Spleen (tissue), 7 donors: ENCODE results near the gene PI4K2A.

Source experiments
- POLR2AphosphoS5 ChIP-seq, 3 donors: sonication (generic); formaldehyde crosslinking; IDR thresholded peaks; one replicate each; pipeline ENCODE4 v1.5.1; 2017; ENCODE audit warnings: antibody characterized with exemption in 3 of 3
- TF ChIP-seq, protein P1 (sequence below), 11 experiments: fragments of 200-600 bp in 7 of 11; fragments of 450-650 bp in 4 of 11; sonication (generic) in 4 of 11; IDR thresholded peaks in 8 of 11; conservative IDR thresholded peaks in 3 of 11; 1 replicate in 7 of 11; 2 replicates in 4 of 11; pipeline versions ENCODE4 v1.4.0 to v1.8.0; 2016 to 2021; ENCODE audit warnings: antibody characterized with exemption in 11 of 11, inconsistent platforms in 4 of 11, mild to moderate bottlenecking in 1 of 11
- donor health status: DM: no; HTN: no; CAD: no; lungs with moderate emphysema.
- donor health status: DM: no; HTN: no; CAD: no.
- donor health status: DM: no; HTN: no; CAD: no.

DNA sequence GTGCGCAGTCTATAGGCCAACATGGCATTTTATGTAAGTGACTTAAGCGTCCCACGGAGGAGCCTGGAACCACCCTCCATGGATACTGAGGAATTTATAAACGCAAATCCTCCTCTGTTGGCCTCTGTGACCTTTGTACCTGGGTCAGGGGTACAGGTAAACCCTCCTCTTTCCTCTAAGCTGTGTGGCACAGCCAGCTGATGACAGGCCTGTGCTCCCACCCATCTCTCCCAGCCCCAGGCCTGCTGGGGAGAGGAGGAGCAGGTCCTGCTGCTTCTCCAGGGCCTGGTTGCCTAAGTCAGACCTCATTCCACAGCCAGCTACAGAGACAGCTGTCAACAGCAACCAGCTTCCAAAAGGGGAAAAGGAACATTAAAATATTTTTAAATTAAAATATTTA is 41.6 kb downstream of the PI4K2A start:
- TF ChIP-seq, protein P1, sequence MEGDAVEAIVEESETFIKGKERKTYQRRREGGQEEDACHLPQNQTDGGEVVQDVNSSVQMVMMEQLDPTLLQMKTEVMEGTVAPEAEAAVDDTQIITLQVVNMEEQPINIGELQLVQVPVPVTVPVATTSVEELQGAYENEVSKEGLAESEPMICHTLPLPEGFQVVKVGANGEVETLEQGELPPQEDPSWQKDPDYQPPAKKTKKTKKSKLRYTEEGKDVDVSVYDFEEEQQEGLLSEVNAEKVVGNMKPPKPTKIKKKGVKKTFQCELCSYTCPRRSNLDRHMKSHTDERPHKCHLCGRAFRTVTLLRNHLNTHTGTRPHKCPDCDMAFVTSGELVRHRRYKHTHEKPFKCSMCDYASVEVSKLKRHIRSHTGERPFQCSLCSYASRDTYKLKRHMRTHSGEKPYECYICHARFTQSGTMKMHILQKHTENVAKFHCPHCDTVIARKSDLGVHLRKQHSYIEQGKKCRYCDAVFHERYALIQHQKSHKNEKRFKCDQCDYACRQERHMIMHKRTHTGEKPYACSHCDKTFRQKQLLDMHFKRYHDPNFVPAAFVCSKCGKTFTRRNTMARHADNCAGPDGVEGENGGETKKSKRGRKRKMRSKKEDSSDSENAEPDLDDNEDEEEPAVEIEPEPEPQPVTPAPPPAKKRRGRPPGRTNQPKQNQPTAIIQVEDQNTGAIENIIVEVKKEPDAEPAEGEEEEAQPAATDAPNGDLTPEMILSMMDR (IDR thresholded peaks at IDR 0.05 in 8 of 11, conservative IDR thresholded peaks at IDR 0.05 in 3 of 11), result no peak
- no peak for TF ChIP-seq POLR2AphosphoS5 (IDR thresholded peaks at IDR 0.05)
